Glutamatergic neuron (in vitro differentiated cells): ENCODE results near the gene NUP160. TPM values are rescaled to one million over a fixed set of nuclear protein-coding genes. Genes with fewer than 3 reads are reported as not detected.
"Not testable (repeated sequence)": the region's sequence is repeated elsewhere in the genome, so short reads cannot be mapped to it uniquely, and the experiment has no call there.

Experiments used
- DNase-seq: peaks from one replicate; pipeline ENCODE4 v3.0.0; 2022
- H3K27ac Mint-ChIP-seq: one replicate; pipeline ENCODE4 v1.8.0; 2020; ENCODE audit warnings: mild to moderate bottlenecking, mixed read lengths, inconsistent platforms; ENCODE audit not compliant: unreplicated experiment
- H3K27me3 Mint-ChIP-seq: one replicate; pipeline ENCODE4 v1.8.0; 2020; ENCODE audit warnings: mild to moderate bottlenecking, moderate library complexity, mixed read lengths, inconsistent platforms; ENCODE audit not compliant: unreplicated experiment
- H3K36me3 Mint-ChIP-seq: one replicate; pipeline ENCODE4 v1.8.0; 2020; ENCODE audit warnings: mild to moderate bottlenecking, mixed read lengths, inconsistent platforms; ENCODE audit not compliant: unreplicated experiment
- H3K4me1 Mint-ChIP-seq: one replicate; pipeline ENCODE4 v1.8.0; 2020; ENCODE audit warnings: mild to moderate bottlenecking, low read depth, mixed read lengths, inconsistent platforms; ENCODE audit not compliant: unreplicated experiment
- H3K4me3 Mint-ChIP-seq: one replicate; pipeline ENCODE4 v1.8.0; 2020; ENCODE audit warnings: mild to moderate bottlenecking, mixed read lengths, inconsistent platforms; ENCODE audit not compliant: unreplicated experiment
- H3K9me3 Mint-ChIP-seq: one replicate; pipeline ENCODE4 v1.8.0; 2020; ENCODE audit warnings: mild to moderate bottlenecking, moderate library complexity, mixed read lengths, inconsistent platforms; ENCODE audit not compliant: unreplicated experiment
- CTCF ChIP-seq: fragments of 200-600 bp; sonication (generic); IDR thresholded peaks from one replicate; pipeline ENCODE4 v1.5.0; 2021; ENCODE audit not compliant: partially characterized antibody, unreplicated experiment
- total RNA-seq: library from RNA; stranded (reverse); fragmentation: NEBNext Ultra II Directional; extraction: Animal tissue kit (Norgen Biotek cat#: 25700); gene quantifications from one replicate; pipeline ENCODE4 v1.2.1, GENCODE V29; 2021; ENCODE audit not compliant: unreplicated experiment

NUP160 gene
- total RNA-seq, 1 donor from 2014 or later = 56.2 TPM

- DNase-seq = no peak
- Mint-ChIP-seq H3K4me1 (peaks cover 8% of the 10 kb centered on the region), H3K27me3 (peaks cover under 1% of the 10 kb centered on the region), H3K36me3 (peaks cover 3% of the 10 kb centered on the region), H3K27ac (no peak overlapping the region), H3K4me3 (no peak overlapping the region), H3K9me3 (peaks cover 5% of the 10 kb centered on the region)
- no peak for TF ChIP-seq CTCF
Observed at GRCh38 chr11:47842749-47843148, 5.4 kb downstream of the NUP160 start.

GRCh38 chr11:47837929-47838328, 10.2 kb downstream of the NUP160 start:
- H3K4me1 Mint-ChIP-seq = no peaks in the 10 kb centered on the region
- no peak for TF ChIP-seq CTCF
- DNase-seq = no peak
- no peak overlapping the region for H3K27ac Mint-ChIP-seq
- H3K36me3 Mint-ChIP-seq = peaks cover 8% of the 10 kb centered on the region
- H3K27me3 Mint-ChIP-seq = no peaks in the 10 kb centered on the region
- peaks cover 3% of the 10 kb centered on the region for H3K9me3 Mint-ChIP-seq
- no peak overlapping the region for H3K4me3 Mint-ChIP-seq

- no peaks in the 10 kb centered on the region for H3K4me1 Mint-ChIP-seq
- peaks cover 3% of the 10 kb centered on the region for H3K9me3 Mint-ChIP-seq
- H3K27ac Mint-ChIP-seq = no peak overlapping the region
- H3K36me3 Mint-ChIP-seq = peaks cover 8% of the 10 kb centered on the region
- no peak for DNase-seq
- no peak overlapping the region for H3K4me3 Mint-ChIP-seq
- no peak for TF ChIP-seq CTCF
- no peaks in the 10 kb centered on the region for H3K27me3 Mint-ChIP-seq
Observed at GRCh38 chr11:47837292-47837691, 10.9 kb downstream of the NUP160 start.

- not testable (repeated sequence) for H3K9me3 Mint-ChIP-seq, H3K4me1 Mint-ChIP-seq, DNase-seq, H3K27ac Mint-ChIP-seq, H3K4me3 Mint-ChIP-seq, H3K27me3 Mint-ChIP-seq, H3K36me3 Mint-ChIP-seq
Observed at GRCh38 chr11:47830013-47830412, 18.1 kb downstream of the NUP160 start.

GRCh38 chr11:47828284-47828683, 19.9 kb downstream of the NUP160 start:
- no peak for DNase-seq
- H3K36me3 Mint-ChIP-seq = no peaks in the 10 kb centered on the region
- H3K4me3 Mint-ChIP-seq = no peak overlapping the region
- peaks cover 2% of the 10 kb centered on the region for H3K27me3 Mint-ChIP-seq
- no peak for TF ChIP-seq CTCF
- no peaks in the 10 kb centered on the region for H3K4me1 Mint-ChIP-seq
- H3K9me3 Mint-ChIP-seq = peaks cover 4% of the 10 kb centered on the region
- H3K27ac Mint-ChIP-seq = no peak overlapping the region

GRCh38 chr11:47822664-47823063, 25.5 kb downstream of the NUP160 start:
- H3K36me3 Mint-ChIP-seq, H3K4me3 Mint-ChIP-seq, H3K4me1 Mint-ChIP-seq, DNase-seq, H3K27ac Mint-ChIP-seq, H3K9me3 Mint-ChIP-seq, H3K27me3 Mint-ChIP-seq: not testable (repeated sequence)
